Osteoblast (primary cell): ENCODE results near the gene PKP2. TPM values are rescaled to one million over a fixed set of nuclear protein-coding genes. Genes with fewer than 3 reads are reported as not detected.
A peak's percentile ranks its signal among the peaks of the same experiment; 100 is the strongest.

Experiments used
- DNase-seq: peaks from one replicate; pipeline ENCODE4 v3.0.0; 2011; ENCODE audit warnings: low spot score, mixed read lengths; ENCODE audit not compliant: insufficient read length; ENCODE audit errors: missing footprints
- H2AFZ ChIP-seq: 2 replicates; pipeline ENCODE4 v1.6.0; 2011; ENCODE audit warnings: mild to moderate bottlenecking, low read length
- H3K27ac ChIP-seq: 2 replicates; pipeline ENCODE4 v1.5.1; 2011; ENCODE audit warnings: mild to moderate bottlenecking, low read depth, low read length, moderate library complexity
- H3K27me3 ChIP-seq: 2 replicates; pipeline ENCODE4 v1.6.0; 2012; ENCODE audit warnings: mild to moderate bottlenecking, control low read depth, inconsistent platforms, low read length, moderate library complexity; ENCODE audit not compliant: insufficient read depth
- H3K36me3 ChIP-seq: 2 replicates; pipeline ENCODE4 v1.5.1; 2011; ENCODE audit warnings: mild to moderate bottlenecking, low read length, control low read depth, moderate library complexity; ENCODE audit not compliant: insufficient read depth
- H3K4me1 ChIP-seq: 2 replicates; pipeline ENCODE4 v1.5.1; 2011; ENCODE audit warnings: mild to moderate bottlenecking, low read length, control low read depth, moderate library complexity; ENCODE audit not compliant: insufficient read depth
- H3K4me2 ChIP-seq: 2 replicates; pipeline ENCODE4 v1.6.0; 2011; ENCODE audit warnings: mild to moderate bottlenecking, low read length; ENCODE audit not compliant: insufficient read depth
- H3K4me3 ChIP-seq: fragments of 200-600 bp; sonication (generic); 3 replicates; pipeline ENCODE4 v1.5.1; 2012; ENCODE audit warnings: mild to moderate bottlenecking, low read length, inconsistent platforms; ENCODE audit not compliant: insufficient read depth
- H3K79me2 ChIP-seq: 2 replicates; pipeline ENCODE4 v1.6.0; 2012; ENCODE audit warnings: mild to moderate bottlenecking, low read length, control low read depth, inconsistent platforms; ENCODE audit not compliant: insufficient read depth
- H3K9me3 ChIP-seq: 2 replicates; pipeline ENCODE4 v1.5.1; 2011; ENCODE audit warnings: low read depth, low read length, control low read depth
- H4K20me1 ChIP-seq: 2 replicates; pipeline ENCODE4 v1.6.0; 2012; ENCODE audit warnings: mild to moderate bottlenecking, low read length, control low read depth; ENCODE audit not compliant: insufficient read depth
- CTCF ChIP-seq: IDR thresholded peaks from 2 replicates; pipeline ENCODE4 v1.5.1; 2011; ENCODE audit warnings: mild to moderate bottlenecking, low read depth, low read length, moderate library complexity; ENCODE audit errors: extremely low read depth
- total RNA-seq: library from RNA; depleted of rRNA; stranded (reverse); fragments of >200 nt; gene quantifications from 2 replicates; pipeline ENCODE4 v1.2.3, GENCODE V29; 2012

The PKP2 gene
- total RNA-seq, 1 donor, result under 0.01 TPM

GRCh38 chr12:32761716-32762115, 134.9 kb downstream of the PKP2 start:
- no peak for TF ChIP-seq CTCF
- Histone ChIP-seq H3K4me1 (no peaks in the 10 kb centered on the region), H3K4me2 (no peak overlapping the region), H2AFZ (no peak overlapping the region), H3K4me3 (no peak overlapping the region), H3K27me3 (no peaks in the 10 kb centered on the region), H3K9me3 (no peaks in the 10 kb centered on the region), H3K79me2 (no peaks in the 10 kb centered on the region), H3K27ac (no peak overlapping the region), H3K36me3 (no peaks in the 10 kb centered on the region), H4K20me1 (no peaks in the 10 kb centered on the region)
- no peak for DNase-seq

GRCh38 chr12:32757157-32757556, 139.4 kb downstream of the PKP2 start:
- no peak for DNase-seq
- Histone ChIP-seq H2AFZ (no peak overlapping the region), H3K36me3 (peaks cover 11% of the 10 kb centered on the region), H3K4me3 (no peak overlapping the region), H3K27ac (no peak overlapping the region), H3K4me1 (peaks cover 12% of the 10 kb centered on the region), H3K9me3 (no peaks in the 10 kb centered on the region), H3K79me2 (peaks cover 27% of the 10 kb centered on the region), H4K20me1 (no peaks in the 10 kb centered on the region), H3K27me3 (no peaks in the 10 kb centered on the region), H3K4me2 (no peak overlapping the region)
- TF ChIP-seq CTCF, result no peak

- Histone ChIP-seq H3K4me3 (peak overlapping the region; percentile 83), H3K4me2 (peak overlapping the region; percentile 100), H4K20me1 (no peaks in the 10 kb centered on the region), H3K4me1 (peaks cover 12% of the 10 kb centered on the region), H3K9me3 (no peaks in the 10 kb centered on the region), H3K79me2 (peaks cover 30% of the 10 kb centered on the region), H3K27ac (peak overlapping the region; percentile 85), H2AFZ (peak overlapping the region; percentile 97), H3K36me3 (peaks cover 17% of the 10 kb centered on the region), H3K27me3 (no peaks in the 10 kb centered on the region)
- TF ChIP-seq CTCF, result no peak
- DNase-seq, result no peak
These were observed 140.0 kb downstream of the PKP2 start for GRCh38 chr12:32756476-32757066.

GRCh38 chr12:32755654-32756475, 140.7 kb downstream of the PKP2 start, which contains the start of gene YARS2:
Gene YARS2 (minus strand): TSS chr12:32755897. CDS start chr12:32755874, 23 bp downstream.
- peak; percentile 92 for TF ChIP-seq CTCF
- no peaks in the 10 kb centered on the region for H4K20me1 ChIP-seq
- no peaks in the 10 kb centered on the region for H3K27me3 ChIP-seq
- H3K4me3 ChIP-seq, result peak within 1 kb of the TSS; percentile 83
- H3K36me3 ChIP-seq, result peaks cover 23% of the 10 kb centered on the region
- peaks cover 33% of the 10 kb centered on the region for H3K79me2 ChIP-seq
- peak within 1 kb of the TSS; percentile 97 for H2AFZ ChIP-seq
- H3K4me1 ChIP-seq, result peaks cover 12% of the 10 kb centered on the region
- DNase-seq, result peak; percentile 88
- H3K4me2 ChIP-seq, result peak within 1 kb of the TSS; percentile 100
- H3K9me3 ChIP-seq, result no peaks in the 10 kb centered on the region
- peak within 1 kb of the TSS; percentile 85 for H3K27ac ChIP-seq
